H1 (cell line): ENCODE data around the gene MTAP. TPM values are rescaled to one million over a fixed set of nuclear protein-coding genes. Genes with fewer than 3 reads are reported as not detected.

Source experiments
- CTCF ChIA-PET: fragments of 300-600 bp; sonication (Branson Sonifier 250); formaldehyde crosslinking; loops from one replicate; lab custom pipeline; 2021; ENCODE audit not compliant: partially characterized antibody; lab: Charles Lee
- POLR2A ChIA-PET: fragments of 300-600 bp; sonication (Branson Sonifier 250); formaldehyde crosslinking; loops from one replicate; lab custom pipeline; 2021; ENCODE audit warnings: inconsistent platforms; ENCODE audit not compliant: partially characterized antibody; lab: Charles Lee
- DNase-seq, 2 experiments: peaks; one replicate each; pipeline versions ENCODE4 v3.0.0 to v3.0.0-alpha.2; 2010 to 2022; ENCODE audit warnings: low spot score in 2 of 2, low read depth in 1 of 2, mixed read lengths in 1 of 2
- FAIRE-seq: peaks from 2 replicates; lab custom pipeline; 2011; peaks lifted over from hg19 to GRCh38; lab: Jason Lieb, UNC
- H2AFZ ChIP-seq: 2 replicates; pipeline ENCODE4 v1.8.1; 2012; ENCODE audit warnings: low read length, inconsistent platforms
- H2AK5ac ChIP-seq: 2 replicates; pipeline ENCODE4 v1.6.1; 2013; ENCODE audit warnings: low read depth, low read length
- H2BK120ac ChIP-seq: replicated peaks from 2 replicates; pipeline ENCODE3; 2013; ENCODE audit warnings: low read depth, low read length, inconsistent platforms
- H2BK12ac ChIP-seq: 2 replicates; pipeline ENCODE4 v1.6.1; 2013; ENCODE audit warnings: low read depth, low read length
- H2BK15ac ChIP-seq: 2 replicates; pipeline ENCODE4 v1.6.1; 2013; ENCODE audit warnings: low read length
- H2BK20ac ChIP-seq: 2 replicates; pipeline ENCODE4 v1.6.1; 2013; ENCODE audit warnings: low read length
- H2BK5ac ChIP-seq: 2 replicates; pipeline ENCODE4 v1.6.1; 2013; ENCODE audit warnings: low read depth, low read length
- H3K14ac ChIP-seq: 2 replicates; pipeline ENCODE4 v1.6.1; 2013; ENCODE audit warnings: inconsistent platforms; ENCODE audit not compliant: insufficient read length
- H3K18ac ChIP-seq: 2 replicates; pipeline ENCODE4 v1.6.1; 2013; ENCODE audit warnings: low read length; ENCODE audit errors: extremely low read depth
- H3K23ac ChIP-seq: 2 replicates; pipeline ENCODE4 v1.6.1; 2013; ENCODE audit warnings: inconsistent platforms; ENCODE audit not compliant: insufficient read length
- H3K23me2 ChIP-seq: 2 replicates; pipeline ENCODE4 v1.6.1; 2013; ENCODE audit warnings: low read depth, low read length
- H3K27ac ChIP-seq: 2 replicates; pipeline ENCODE4 v1.6.1; 2011; ENCODE audit warnings: low read depth, low read length, inconsistent platforms
- H3K27me3 ChIP-seq, 4 experiments: replicated peaks in 1 of 4; 1 replicate in 1 of 4; 2 replicates in 3 of 4; pipeline versions ENCODE4 v1.6.1 to v1.8.1; 2011 to 2013; ENCODE audit warnings: low read length in 3 of 4, mild to moderate bottlenecking in 3 of 4, inconsistent platforms in 2 of 4, mixed read lengths in 2 of 4, moderate library complexity in 1 of 4; ENCODE audit not compliant: control insufficient read depth in 3 of 4, insufficient read depth in 3 of 4; ENCODE audit errors: extremely low read depth in 1 of 4
- H3K36me3 ChIP-seq, 4 experiments: 2 replicates each; pipeline versions ENCODE4 v1.6.1 to v1.8.1; 2011 to 2013; ENCODE audit warnings: mild to moderate bottlenecking in 4 of 4, low read length in 3 of 4, moderate library complexity in 2 of 4, control low read depth in 1 of 4, inconsistent platforms in 1 of 4; ENCODE audit not compliant: insufficient read depth in 4 of 4, control insufficient read depth in 2 of 4
- H3K4ac ChIP-seq: replicated peaks from 2 replicates; pipeline ENCODE3; 2013; ENCODE audit warnings: low read length, low read depth, mixed read lengths, inconsistent platforms; ENCODE audit not compliant: insufficient read length
- H3K4me1 ChIP-seq, 4 experiments: replicated peaks in 1 of 4; 1 replicate in 1 of 4; 2 replicates in 3 of 4; pipeline versions ENCODE4 v1.6.1 to v1.8.1; 2011 to 2013; ENCODE audit warnings: low read length in 3 of 4, inconsistent platforms in 2 of 4, mixed read lengths in 1 of 4; ENCODE audit not compliant: insufficient read depth in 4 of 4, control insufficient read depth in 3 of 4
- H3K4me2 ChIP-seq, 2 experiments: 2 replicates each; pipeline versions ENCODE4 v1.6.1 to v1.8.1; 2011 to 2013; ENCODE audit warnings: low read depth in 2 of 2, low read length in 2 of 2, control low read depth in 1 of 2, inconsistent platforms in 1 of 2, mild to moderate bottlenecking in 1 of 2; ENCODE audit not compliant: insufficient read depth in 1 of 2
- H3K4me3 ChIP-seq, 4 experiments: fragments of 200-600, 300-600 bp in 1 of 4; sonication (generic), shearing (Covaris generic), sonication (Bioruptor Twin) in 1 of 4; 2 replicates each; pipeline versions ENCODE4 v1.5.1 to v1.8.1; 2011 to 2016; ENCODE audit warnings: low read length in 4 of 4, low read depth in 3 of 4, control low read depth in 2 of 4, inconsistent platforms in 2 of 4, mild to moderate bottlenecking in 2 of 4, mixed read lengths in 1 of 4, moderate library complexity in 1 of 4; ENCODE audit not compliant: insufficient read depth in 2 of 4; ENCODE audit errors: extremely low read depth in 1 of 4
- H3K56ac ChIP-seq: replicated peaks from 2 replicates; pipeline ENCODE3; 2013; ENCODE audit warnings: low read depth, mild to moderate bottlenecking, mixed read lengths, low read length, inconsistent platforms; ENCODE audit not compliant: insufficient read length
- H3K79me1 ChIP-seq: 2 replicates; pipeline ENCODE4 v1.6.1; 2013; ENCODE audit warnings: low read depth, low read length, control low read depth
- H3K79me2 ChIP-seq, 2 experiments: 2 replicates each; pipeline versions ENCODE4 v1.6.1 to v1.8.1; 2012 to 2013; ENCODE audit warnings: low read length in 2 of 2, mild to moderate bottlenecking in 2 of 2, inconsistent platforms in 1 of 2; ENCODE audit not compliant: insufficient read depth in 2 of 2, control insufficient read depth in 1 of 2
- H3K9ac ChIP-seq, 4 experiments: replicated peaks in 1 of 4; 1 replicate in 1 of 4; 2 replicates in 3 of 4; pipeline versions ENCODE4 v1.6.1 to v1.8.1; 2011 to 2013; ENCODE audit warnings: low read depth in 3 of 4, low read length in 3 of 4, control low read depth in 2 of 4, mild to moderate bottlenecking in 2 of 4, moderate library complexity in 2 of 4, inconsistent platforms in 1 of 4; ENCODE audit errors: extremely low read depth in 1 of 4
- H3K9me3 ChIP-seq, 2 experiments: 2 replicates each; pipeline versions ENCODE4 v1.6.1 to v1.8.1; 2012 to 2013; ENCODE audit warnings: mild to moderate bottlenecking in 2 of 2, moderate library complexity in 2 of 2, control low read depth in 1 of 2, inconsistent platforms in 1 of 2, low read depth in 1 of 2, low read length in 1 of 2, mixed read lengths in 1 of 2; ENCODE audit not compliant: insufficient read depth in 2 of 2
- H4K20me1 ChIP-seq, 2 experiments: replicated peaks in 1 of 2; 2 replicates each; pipeline versions ENCODE3 to v1.8.1; 2011 to 2013; ENCODE audit warnings: inconsistent platforms in 2 of 2, low read length in 2 of 2, mild to moderate bottlenecking in 1 of 2; ENCODE audit not compliant: insufficient read depth in 2 of 2, control insufficient read depth in 1 of 2
- H4K5ac ChIP-seq: 2 replicates; pipeline ENCODE4 v1.6.1; 2013; ENCODE audit warnings: low read length, low read depth, mixed read lengths, inconsistent platforms; ENCODE audit not compliant: insufficient read length
- H4K8ac ChIP-seq: 2 replicates; pipeline ENCODE4 v1.8.0; 2013; ENCODE audit warnings: mild to moderate bottlenecking, moderate library complexity, low read length, inconsistent platforms; ENCODE audit not compliant: insufficient read depth; ENCODE audit errors: extremely low read depth
- H4K91ac ChIP-seq: replicated peaks from 2 replicates; pipeline ENCODE3; 2013; ENCODE audit warnings: low read length, mixed read lengths, inconsistent platforms; ENCODE audit not compliant: insufficient read length
- TAF7 ChIP-seq: optimal IDR thresholded peaks from 2 replicates; pipeline ENCODE3; 2011; ENCODE audit warnings: low read depth, mild to moderate bottlenecking, inconsistent platforms, low read length, moderate library complexity, borderline replicate concordance
- TBP ChIP-seq: IDR thresholded peaks from 2 replicates; pipeline ENCODE4 v1.6.1; 2011; ENCODE audit warnings: low read depth, low read length, improper control_type of control experiment
- WGBS, 2 experiments: shearing (Covaris generic) in 1 of 2; methylation state at CpG; one replicate each; pipeline versions ENCODE4 v1.1.6 to v1.1.7; 2013 to 2015; ENCODE audit warnings: low lambda C conversion rate in 2 of 2, mixed read lengths in 2 of 2, inconsistent platforms in 1 of 2, low coverage in 1 of 2, missing lambda C conversion rate in 1 of 2; ENCODE audit not compliant: insufficient replicate concordance in 2 of 2, insufficient coverage in 1 of 2, insufficient read length in 1 of 2; ENCODE audit errors: extremely low coverage in 1 of 2, missing lambda C conversion rate in 1 of 2; 5-methylcytosine and 5-hydroxymethylcytosine counted together
- polyA plus RNA-seq, 7 experiments: library from polyadenylated mRNA; depleted of rRNA in 3 of 7; stranded (reverse) in 5 of 7; unstranded in 2 of 7; fragments of >200 nt in 5 of 7; fragments of 200-250 nt in 2 of 7; gene quantifications; 1 replicate in 5 of 7; 2 replicates in 1 of 7; 4 replicates in 1 of 7; pipeline versions ENCODE4 v1.2.1 to v1.2.3, GENCODE V29; 2011 to 2013; ENCODE audit warnings: missing spikeins in 2 of 7, mixed read lengths in 2 of 7
- total RNA-seq: library from RNA; stranded (reverse); fragmentation: NEBNext Ultra II Directional; extraction: Animal tissue kit (Norgen Biotek cat#: 25700); gene quantifications from 2 replicates; pipeline ENCODE4 v1.2.1, GENCODE V29; 2021

The MTAP gene
- total and polyA plus RNA-seq, 2 of the 8 experiments (the other 6 are each of a cell fraction or from before 2014, with no cell fraction given) = 16.4 to 100 TPM

GRCh38 chr9:21810388-21810787 is 8.0 kb downstream of the MTAP start:
- H3K18ac ChIP-seq = no peak overlapping the region
- H3K4ac ChIP-seq = no peak overlapping the region
- H4K8ac ChIP-seq = no peak overlapping the region
- no peak overlapping the region for H2BK15ac ChIP-seq
- H3K4me3 ChIP-seq = no peak overlapping the region
- H4K91ac ChIP-seq = no peak overlapping the region
- 91 to 100% methylated on average over 1 to 2 of the region's 2 CpGs for WGBS, 2 experiments
- H2BK20ac ChIP-seq = no peak overlapping the region
- H3K14ac ChIP-seq = no peak overlapping the region
- H2BK120ac ChIP-seq = no peak overlapping the region
- DNase-seq = no peak
- H3K4me2 ChIP-seq = no peak overlapping the region
- CTCF ChIA-PET = interaction anchor here (0.9 to 5.0 kb wide), 6 partner anchors 7 to 433 kb away, joined by 3 to 36 read pairs (median 17); partner anchors contain the start of gene CDKN2B
- H2AK5ac ChIP-seq = no peak overlapping the region
- H3K23ac ChIP-seq = no peak overlapping the region
- H2AFZ ChIP-seq = no peak overlapping the region
- H2BK12ac ChIP-seq = no peak overlapping the region
- H3K23me2 ChIP-seq = no peaks in the 10 kb centered on the region
- no peaks in the 10 kb centered on the region for H3K27me3 ChIP-seq
- TF ChIP-seq TBP (no peak), TAF7 (no peak)
- peaks cover 13 to 53% (median 37%) of the 10 kb centered on the region in 4 experiments; a peak in 7 of 8 replicates for H3K36me3 ChIP-seq
- peaks cover 14% of the 10 kb centered on the region for H3K79me1 ChIP-seq
- POLR2A ChIA-PET = interaction anchor here (1.6 kb wide), 1 partner anchor 24 kb away, joined by 3 read pairs; no protein-coding TSS in a partner anchor
- H3K27ac ChIP-seq = no peak overlapping the region
- no peak overlapping the region for H4K5ac ChIP-seq
- H3K79me2 ChIP-seq = peaks cover 13 to 97% of the 10 kb centered on the region in 2 experiments
- H3K9me3 ChIP-seq = no peaks in the 10 kb centered on the region
- no peak overlapping the region for H3K56ac ChIP-seq
- peaks cover 41 to 42% of the 10 kb centered on the region in 2 experiments for H4K20me1 ChIP-seq
- H3K9ac ChIP-seq = no peak overlapping the region
- FAIRE-seq = no peak
- no peak overlapping the region for H2BK5ac ChIP-seq
- H3K4me1 ChIP-seq = peaks cover 0 to 6% (median 2%) of the 10 kb centered on the region in 4 experiments; a peak in 4 of 7 replicates
